Loucy (cell line): ENCODE measurements around the gene IFNA5.

ENCODE experiments used
- H2AFZ ChIP-seq: fragments of 200-600 bp; sonication (generic); 2 replicates; pipeline ENCODE4 v1.6.0; 2016; ENCODE audit warnings: antibody characterized with exemption, mild to moderate bottlenecking, low read length, moderate library complexity
- H3F3A ChIP-seq: fragments of 200-600 bp; 2 replicates; pipeline ENCODE4 v1.6.0; 2016; ENCODE audit warnings: antibody characterized with exemption, low read depth, mild to moderate bottlenecking
- H3K27me3 ChIP-seq: fragments of 200-600 bp; sonication (generic); 2 replicates; pipeline ENCODE4 v1.6.1; 2014; ENCODE audit warnings: low read length, mild to moderate bottlenecking; ENCODE audit not compliant: insufficient read depth, poor library complexity, severe bottlenecking
- H3K36me3 ChIP-seq: fragments of 200-600 bp; sonication (generic); 2 replicates; pipeline ENCODE4 v1.6.1; 2016; ENCODE audit warnings: low read length; ENCODE audit not compliant: insufficient read depth
- H3K4me1 ChIP-seq: fragments of 200-600 bp; sonication (generic); 2 replicates; pipeline ENCODE4 v1.5.1; 2014; ENCODE audit warnings: low read length, mild to moderate bottlenecking; ENCODE audit not compliant: insufficient read depth, poor library complexity, severe bottlenecking
- H3K4me2 ChIP-seq: fragments of 200-600 bp; sonication (generic); 2 replicates; pipeline ENCODE4 v1.6.0; 2014; ENCODE audit warnings: antibody characterized with exemption, low read length, low read depth, mild to moderate bottlenecking; ENCODE audit not compliant: poor library complexity, severe bottlenecking
- H3K4me3 ChIP-seq: fragments of 200-600 bp; sonication (generic); 2 replicates; pipeline ENCODE4 v1.5.1; 2014; ENCODE audit warnings: low read length, mild to moderate bottlenecking, mixed read lengths; ENCODE audit not compliant: poor library complexity, severe bottlenecking
- H3K79me2 ChIP-seq: fragments of 200-600 bp; sonication (generic); 2 replicates; pipeline ENCODE4 v1.6.1; 2014; ENCODE audit warnings: low read length; ENCODE audit not compliant: insufficient read depth
- H3K9ac ChIP-seq: fragments of 200-600 bp; sonication (generic); 2 replicates; pipeline ENCODE4 v1.6.0; 2014; ENCODE audit warnings: mild to moderate bottlenecking, low read depth, low read length, moderate library complexity; ENCODE audit not compliant: poor library complexity, severe bottlenecking
- H3K9me2 ChIP-seq: fragments of 200-600 bp; sonication (generic); replicated peaks from 2 replicates; pipeline ENCODE4 v1.6.1; 2016; ENCODE audit warnings: low read depth, low read length, mixed read lengths
- H3K9me3 ChIP-seq: fragments of 200-600 bp; sonication (generic); 2 replicates; pipeline ENCODE4 v1.6.1; 2014; ENCODE audit warnings: mild to moderate bottlenecking, antibody characterized with exemption, low read length, low read depth; ENCODE audit not compliant: insufficient read depth
- H4K20me1 ChIP-seq: fragments of 200-600 bp; sonication (generic); 2 replicates; pipeline ENCODE4 v1.6.0; 2014; ENCODE audit warnings: antibody characterized with exemption, low read length, mild to moderate bottlenecking; ENCODE audit not compliant: insufficient read depth, poor library complexity, severe bottlenecking
- CTCF ChIP-seq: fragments of 200-600 bp; sonication (generic); conservative IDR thresholded peaks from 2 replicates; pipeline ENCODE4 v1.5.1; 2014; ENCODE audit warnings: mild to moderate bottlenecking, antibody characterized with exemption, low read length
- EZH2phosphoT487 ChIP-seq: fragments of 200-600 bp; IDR thresholded peaks from 2 replicates; pipeline ENCODE4 v1.6.1; 2018; ENCODE audit warnings: antibody characterized with exemption, mild to moderate bottlenecking, moderate library complexity, borderline replicate concordance

IFNA5 gene

DNA sequence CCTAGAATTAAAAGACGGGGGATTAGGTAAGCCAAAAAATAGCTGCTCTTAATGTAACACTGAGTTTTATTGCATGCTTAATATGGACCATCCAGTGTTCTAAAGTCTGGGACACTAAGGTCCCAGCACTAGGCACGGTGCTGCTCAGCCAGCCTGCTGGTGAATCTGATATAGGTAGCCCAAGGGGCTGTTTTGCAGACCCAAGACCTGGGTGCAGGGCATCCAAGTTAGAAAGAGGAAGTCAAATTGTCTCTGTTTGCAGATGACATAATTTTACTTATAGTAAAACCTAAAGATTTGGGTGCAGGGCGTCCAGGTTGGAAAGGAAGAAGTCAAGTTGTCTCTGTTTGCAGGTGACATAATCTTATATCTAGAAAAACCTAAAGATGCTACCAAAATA lies 17.8 kb downstream of the IFNA5 start:
- no peak overlapping the region for H3K9ac ChIP-seq
- no peaks in the 10 kb centered on the region for H3K9me2 ChIP-seq
- TF ChIP-seq CTCF (no peak), EZH2phosphoT487 (no peak)
- H3K9me3 ChIP-seq = no peaks in the 10 kb centered on the region
- no peaks in the 10 kb centered on the region for H3K36me3 ChIP-seq
- H3K27me3 ChIP-seq = no peaks in the 10 kb centered on the region
- H4K20me1 ChIP-seq = no peaks in the 10 kb centered on the region
- no peaks in the 10 kb centered on the region for H3F3A ChIP-seq
- no peaks in the 10 kb centered on the region for H3K79me2 ChIP-seq
- peaks cover 6% of the 10 kb centered on the region for H3K4me1 ChIP-seq
- no peak overlapping the region for H2AFZ ChIP-seq
- no peak overlapping the region for H3K4me3 ChIP-seq
- no peak overlapping the region for H3K4me2 ChIP-seq

- Histone ChIP-seq H3K9me3 (no peaks in the 10 kb centered on the region), H3K27me3 (no peaks in the 10 kb centered on the region), H3K4me2 (no peak overlapping the region), H3K9me2 (no peaks in the 10 kb centered on the region), H4K20me1 (no peaks in the 10 kb centered on the region), H3K9ac (no peak overlapping the region), H3K4me3 (no peak overlapping the region), H3F3A (no peaks in the 10 kb centered on the region), H3K36me3 (no peaks in the 10 kb centered on the region), H3K79me2 (no peaks in the 10 kb centered on the region), H3K4me1 (peaks cover 6% of the 10 kb centered on the region), H2AFZ (no peak overlapping the region)
- TF ChIP-seq CTCF (no peak), EZH2phosphoT487 (no peak)
These were observed 18.5 kb downstream of the IFNA5 start for GRCh38 chr9:21286659-21287058.

DNA sequence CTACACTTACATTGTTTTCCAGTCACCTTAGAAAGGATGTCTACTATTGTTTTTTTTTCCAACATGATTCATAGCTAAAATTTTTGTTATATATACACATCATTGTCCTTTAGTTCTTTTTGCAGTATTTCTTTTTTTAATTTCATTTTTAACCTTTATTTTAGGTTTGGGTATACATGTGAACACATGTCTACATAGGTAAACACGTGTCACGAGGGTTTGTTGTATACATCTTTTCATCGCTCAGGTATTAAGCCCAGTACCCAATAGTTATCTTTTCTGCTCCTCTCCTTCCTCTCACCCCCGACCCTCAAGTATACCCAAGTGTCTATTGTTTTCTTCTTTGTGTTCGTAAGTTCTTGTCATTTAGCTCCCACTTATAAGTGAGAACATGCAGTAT lies 19.0 kb downstream of the IFNA5 start:
- no peaks in the 10 kb centered on the region for H3F3A ChIP-seq
- no peak overlapping the region for H2AFZ ChIP-seq
- H3K4me2 ChIP-seq = no peak overlapping the region
- no peaks in the 10 kb centered on the region for H4K20me1 ChIP-seq
- peaks cover 6% of the 10 kb centered on the region for H3K4me1 ChIP-seq
- H3K9me2 ChIP-seq = no peaks in the 10 kb centered on the region
- TF ChIP-seq EZH2phosphoT487 (no peak), CTCF (no peak)
- no peaks in the 10 kb centered on the region for H3K27me3 ChIP-seq
- no peaks in the 10 kb centered on the region for H3K9me3 ChIP-seq
- no peaks in the 10 kb centered on the region for H3K36me3 ChIP-seq
- H3K9ac ChIP-seq = no peak overlapping the region
- no peaks in the 10 kb centered on the region for H3K79me2 ChIP-seq
- no peak overlapping the region for H3K4me3 ChIP-seq
